ENCODE results near the gene ZNF260. TPM values are rescaled to one million over a fixed set of nuclear protein-coding genes. Genes with fewer than 3 reads are reported as not detected.

The ZNF260 gene
- total RNA-seq: 38.3 and 45.4 TPM in 2 replicates
- long read RNA-seq, full-length matches to known transcripts: 51 of 117 reads
- long read RNA-seq, partial matches to known transcripts: 5 of 117 reads
- long read RNA-seq, other reads (novel, unspliced or antisense): 61 of 117 reads

DNA sequence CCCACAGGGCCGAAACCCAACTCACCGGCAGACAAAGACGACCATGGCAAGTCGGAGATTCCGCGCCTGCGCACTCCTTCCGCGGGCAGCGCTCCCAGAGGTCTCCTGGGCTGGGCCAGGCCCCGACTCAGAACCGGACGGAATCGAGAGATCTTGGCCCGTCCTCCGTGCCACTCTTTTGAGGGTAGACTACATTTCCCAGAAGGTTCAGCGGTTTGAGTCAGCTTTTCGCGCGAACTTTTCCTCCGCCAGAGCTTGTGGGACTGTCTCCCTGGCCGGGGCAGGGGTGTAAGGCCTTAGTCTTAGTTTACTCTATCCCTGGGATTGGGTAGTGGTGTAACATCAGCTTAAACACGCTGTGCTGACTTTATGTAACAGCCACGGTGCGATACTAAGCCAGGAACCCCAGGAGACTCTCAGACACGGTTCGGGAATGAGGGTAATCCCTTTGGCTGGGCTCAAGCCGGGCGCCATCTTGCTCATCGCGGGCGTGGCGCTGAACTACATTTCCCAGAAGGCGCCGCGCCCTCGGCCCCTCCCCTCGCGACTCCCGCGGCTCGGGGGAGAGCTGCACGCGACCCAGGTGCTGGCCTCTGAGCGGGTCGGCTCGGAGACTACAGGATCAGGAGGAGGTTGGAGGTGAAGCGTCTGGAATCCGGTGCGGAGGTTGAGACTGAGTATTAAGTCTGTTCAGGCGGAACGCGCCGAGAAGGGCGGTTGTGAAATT lies at the start of gene ZNF260:
ZNF260 (minus strand) TSS at position 78 of the 727 bp plus-strand sequence. CDS start 13,033 bp downstream, outside the sequence.
- peaks cover 20% of the 10 kb centered on the region for H3K9me3 Mint-ChIP-seq (ENCODE audit: low read depth)
- H3K27me3 Mint-ChIP-seq: no peaks in the 10 kb centered on the region
- peak within 1 kb of the TSS; percentile 97 for H3K4me3 Mint-ChIP-seq (ENCODE audit: low read depth)
- H3K27ac Mint-ChIP-seq: peak within 1 kb of the TSS; percentile 100
- peak; percentile 91 for DNase-seq (ENCODE audit: low spot score, unreplicated experiment)
- H3K36me3 Mint-ChIP-seq (ENCODE audit: insufficient read depth): peaks cover 54% of the 10 kb centered on the region
- H3K4me1 Mint-ChIP-seq (ENCODE audit: low read depth): peaks cover 8% of the 10 kb centered on the region
- TF ChIP-seq, protein P1, sequence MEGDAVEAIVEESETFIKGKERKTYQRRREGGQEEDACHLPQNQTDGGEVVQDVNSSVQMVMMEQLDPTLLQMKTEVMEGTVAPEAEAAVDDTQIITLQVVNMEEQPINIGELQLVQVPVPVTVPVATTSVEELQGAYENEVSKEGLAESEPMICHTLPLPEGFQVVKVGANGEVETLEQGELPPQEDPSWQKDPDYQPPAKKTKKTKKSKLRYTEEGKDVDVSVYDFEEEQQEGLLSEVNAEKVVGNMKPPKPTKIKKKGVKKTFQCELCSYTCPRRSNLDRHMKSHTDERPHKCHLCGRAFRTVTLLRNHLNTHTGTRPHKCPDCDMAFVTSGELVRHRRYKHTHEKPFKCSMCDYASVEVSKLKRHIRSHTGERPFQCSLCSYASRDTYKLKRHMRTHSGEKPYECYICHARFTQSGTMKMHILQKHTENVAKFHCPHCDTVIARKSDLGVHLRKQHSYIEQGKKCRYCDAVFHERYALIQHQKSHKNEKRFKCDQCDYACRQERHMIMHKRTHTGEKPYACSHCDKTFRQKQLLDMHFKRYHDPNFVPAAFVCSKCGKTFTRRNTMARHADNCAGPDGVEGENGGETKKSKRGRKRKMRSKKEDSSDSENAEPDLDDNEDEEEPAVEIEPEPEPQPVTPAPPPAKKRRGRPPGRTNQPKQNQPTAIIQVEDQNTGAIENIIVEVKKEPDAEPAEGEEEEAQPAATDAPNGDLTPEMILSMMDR (IDR thresholded peaks at IDR 0.05; ENCODE audit: unreplicated experiment): no peak

DNA sequence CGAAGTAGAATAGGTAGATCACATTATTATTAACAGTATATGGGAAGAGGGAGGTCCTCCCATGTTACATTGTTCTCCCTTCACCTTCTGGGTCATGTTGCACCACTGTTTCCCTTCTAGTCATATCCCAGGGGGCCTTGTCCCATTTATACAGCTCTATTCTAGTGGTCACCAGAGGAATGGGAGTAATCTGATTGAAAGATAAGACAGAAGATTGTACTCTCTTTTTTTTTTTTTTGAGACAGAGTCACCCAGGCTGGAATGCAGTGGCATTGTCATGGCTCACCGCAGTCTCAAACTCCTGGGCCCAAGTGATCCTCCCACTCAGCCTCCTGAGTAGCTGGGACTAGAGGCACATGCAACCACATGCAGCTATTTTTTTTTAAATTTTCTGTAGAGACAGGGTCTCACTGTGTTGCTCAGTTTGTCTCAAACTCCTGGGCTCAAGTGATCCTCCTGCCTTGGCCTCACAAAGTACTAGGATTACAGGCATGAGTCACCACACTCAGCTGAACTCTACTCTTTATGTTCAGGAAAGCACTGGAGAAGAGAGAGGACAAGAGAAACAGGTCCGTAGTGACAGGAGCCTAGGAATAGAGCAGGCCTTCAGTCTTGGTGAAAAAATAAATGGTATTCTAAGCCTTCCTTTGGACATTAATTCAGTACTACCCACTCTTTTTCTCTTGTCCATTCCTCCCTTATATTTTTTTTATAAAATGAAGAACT lies 49.4 kb upstream of the ZNF260 start:
- no peaks in the 10 kb centered on the region for H3K27me3 Mint-ChIP-seq
- no peak overlapping the region for H3K4me3 Mint-ChIP-seq (ENCODE audit: low read depth)
- TF ChIP-seq, protein P1 (IDR thresholded peaks at IDR 0.05; ENCODE audit: unreplicated experiment): no peak
- H3K4me1 Mint-ChIP-seq (ENCODE audit: low read depth): peaks cover 17% of the 10 kb centered on the region
- H3K27ac Mint-ChIP-seq: no peak overlapping the region
- H3K36me3 Mint-ChIP-seq (ENCODE audit: insufficient read depth): peaks cover 31% of the 10 kb centered on the region
- DNase-seq (ENCODE audit: low spot score, unreplicated experiment): no peak
- H3K9me3 Mint-ChIP-seq (ENCODE audit: low read depth): peaks cover 3% of the 10 kb centered on the region

DNA sequence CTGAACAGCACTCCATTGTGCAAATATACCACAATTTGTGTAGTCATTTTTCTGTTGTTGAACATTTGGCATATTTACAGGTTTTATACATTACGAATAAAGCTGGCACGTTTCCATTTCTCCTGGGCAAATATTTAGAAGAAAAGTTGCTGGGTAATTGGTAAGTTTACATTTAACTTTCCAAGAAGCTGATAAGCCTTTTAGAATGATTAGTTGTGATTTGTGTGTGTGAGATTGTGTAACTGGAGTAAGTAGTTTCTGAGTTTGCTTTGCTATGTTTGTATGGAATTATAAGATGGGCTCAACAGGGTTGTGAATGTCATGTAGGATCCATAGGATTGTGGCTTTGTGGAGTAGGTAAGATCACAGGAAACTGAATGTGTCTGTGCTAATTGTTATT lies 46.7 kb upstream of the ZNF260 start:
- Mint-ChIP-seq H3K4me1 (ENCODE audit: low read depth) (peaks cover 25% of the 10 kb centered on the region), H3K27ac (peak overlapping the region; percentile 98), H3K4me3 (ENCODE audit: low read depth) (peak overlapping the region; percentile 91), H3K9me3 (ENCODE audit: low read depth) (no peaks in the 10 kb centered on the region), H3K27me3 (no peaks in the 10 kb centered on the region), H3K36me3 (ENCODE audit: insufficient read depth) (peaks cover 23% of the 10 kb centered on the region)
- TF ChIP-seq, protein P1 (IDR thresholded peaks at IDR 0.05; ENCODE audit: unreplicated experiment): no peak
- no peak for DNase-seq (ENCODE audit: low spot score, unreplicated experiment)

DNA sequence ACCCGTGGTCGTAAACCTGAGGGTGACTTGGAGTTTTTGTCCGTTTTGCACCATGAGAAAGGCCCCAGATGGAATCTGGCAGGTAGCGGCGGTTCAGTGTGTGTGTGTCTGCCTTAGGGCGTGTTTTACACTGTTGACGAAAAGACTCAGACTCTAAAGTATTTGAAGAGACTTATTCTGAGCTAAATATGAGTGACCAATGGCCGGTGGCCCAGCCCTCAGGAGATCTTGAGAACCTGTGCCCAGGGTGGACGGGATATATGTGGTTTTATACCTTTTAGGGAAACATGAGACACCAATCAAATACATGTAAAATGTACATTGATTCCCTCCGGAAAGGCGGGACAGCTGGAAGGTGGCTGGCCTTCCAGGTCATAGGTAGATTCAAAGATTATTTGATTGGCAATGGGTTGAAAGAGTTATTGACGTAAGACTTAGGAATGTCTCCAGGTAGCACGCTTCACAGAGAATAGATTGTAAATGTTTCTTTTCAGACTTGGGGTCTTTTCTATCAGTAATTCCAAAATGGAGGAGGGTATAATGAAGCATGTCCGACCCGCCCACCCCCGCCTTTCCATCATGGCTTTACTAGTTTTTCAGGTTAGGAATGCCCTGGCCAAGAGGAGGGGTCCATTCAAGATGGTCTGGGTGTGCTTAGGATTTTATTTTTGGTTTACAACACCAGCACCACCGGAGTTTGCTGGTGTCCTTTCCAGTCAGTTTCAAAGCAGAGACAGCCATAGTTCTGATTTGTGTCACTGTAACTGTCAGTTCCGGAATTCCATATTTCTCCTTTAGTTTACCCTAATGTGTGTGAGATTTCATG lies 46.0 kb upstream of the ZNF260 start:
- Mint-ChIP-seq H3K36me3 (ENCODE audit: insufficient read depth) (peaks cover 23% of the 10 kb centered on the region), H3K4me3 (ENCODE audit: low read depth) (peak overlapping the region; percentile 91)

More for the DNA sequence above, 46.0 kb upstream of the ZNF260 start:
- Mint-ChIP-seq H3K27me3 (no peaks in the 10 kb centered on the region), H3K4me1 (ENCODE audit: low read depth) (peaks cover 25% of the 10 kb centered on the region), H3K9me3 (ENCODE audit: low read depth) (no peaks in the 10 kb centered on the region), H3K27ac (peak overlapping the region; percentile 98)
- TF ChIP-seq, protein P1 (IDR thresholded peaks at IDR 0.05; ENCODE audit: unreplicated experiment): no peak
- no peak for DNase-seq (ENCODE audit: low spot score, unreplicated experiment)

All from progenitor cell of endocrine pancreas (in vitro differentiated cells).